ENCODE results near the gene BRAP. TPM values are rescaled to one million over a fixed set of nuclear protein-coding genes. Genes with fewer than 3 reads are reported as not detected.

The BRAP gene
- total RNA-seq, 2 experiments from 2014 or later, result 22.4 to 25.8 TPM

DNA sequence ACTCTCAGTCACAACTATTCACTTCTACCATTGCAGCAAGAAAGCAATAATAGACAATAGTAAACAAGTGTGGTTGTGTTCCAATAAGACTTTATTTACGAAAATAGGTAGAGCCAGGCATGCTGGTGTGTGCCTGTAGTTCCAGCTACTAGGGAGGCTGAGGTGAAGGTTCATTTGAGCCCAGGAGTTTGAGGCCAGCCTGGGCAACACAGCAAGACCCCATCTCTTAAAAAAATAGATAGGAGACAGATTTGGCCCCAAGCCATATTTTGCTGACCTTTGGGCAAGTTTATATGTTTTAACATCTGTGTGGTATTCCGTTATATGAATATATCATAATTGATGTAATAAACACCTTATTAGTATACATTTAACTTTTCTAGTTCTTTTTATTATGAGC is 14.2 kb upstream of the BRAP start:
- ChIA-PET CTCF (no interaction called here), POLR2A (interaction anchor here (0.6 kb wide), 2 partner anchors 19 to 1576 kb away, joined by 3 to 6 read pairs; partner anchors contain the start of gene IFT81)
- no peaks in the 10 kb centered on the region for H3K27me3 Mint-ChIP-seq
- ATAC-seq (ENCODE audit: poor library complexity) (no peak), DNase-seq (no peak)
- H3K4me1 ChIP-seq (ENCODE audit: insufficient read depth, low read length), result no peaks in the 10 kb centered on the region
- H3K36me3 Mint-ChIP-seq (ENCODE audit: low read depth), result peaks cover 73% of the 10 kb centered on the region
- H3K4me3 Mint-ChIP-seq, result no peak overlapping the region
- H3K4me1 Mint-ChIP-seq (ENCODE audit: low read depth), result no peaks in the 10 kb centered on the region
- H3K9me3 Mint-ChIP-seq, result no peaks in the 10 kb centered on the region
- no peak overlapping the region for H3K27ac Mint-ChIP-seq
- no peaks in the 10 kb centered on the region for H3K9me3 ChIP-seq (ENCODE audit: control insufficient read depth in 1 of 2, insufficient read depth in 1 of 2, low read length in 2 of 2)
- H3K4me3 ChIP-seq (ENCODE audit: low read length), result no peak overlapping the region
- H3K27me3 ChIP-seq (ENCODE audit: control insufficient read depth in 1 of 2, insufficient read depth in 2 of 2, low read length in 2 of 2), result no peaks in the 10 kb centered on the region
- H3K27ac ChIP-seq (ENCODE audit: low read depth in 1 of 2, low read length in 2 of 2), result no peak overlapping the region
- intact Hi-C loops (cut with DNase I, micrococcal nuclease), result no loop called here
- TF ChIP-seq, protein P1, sequence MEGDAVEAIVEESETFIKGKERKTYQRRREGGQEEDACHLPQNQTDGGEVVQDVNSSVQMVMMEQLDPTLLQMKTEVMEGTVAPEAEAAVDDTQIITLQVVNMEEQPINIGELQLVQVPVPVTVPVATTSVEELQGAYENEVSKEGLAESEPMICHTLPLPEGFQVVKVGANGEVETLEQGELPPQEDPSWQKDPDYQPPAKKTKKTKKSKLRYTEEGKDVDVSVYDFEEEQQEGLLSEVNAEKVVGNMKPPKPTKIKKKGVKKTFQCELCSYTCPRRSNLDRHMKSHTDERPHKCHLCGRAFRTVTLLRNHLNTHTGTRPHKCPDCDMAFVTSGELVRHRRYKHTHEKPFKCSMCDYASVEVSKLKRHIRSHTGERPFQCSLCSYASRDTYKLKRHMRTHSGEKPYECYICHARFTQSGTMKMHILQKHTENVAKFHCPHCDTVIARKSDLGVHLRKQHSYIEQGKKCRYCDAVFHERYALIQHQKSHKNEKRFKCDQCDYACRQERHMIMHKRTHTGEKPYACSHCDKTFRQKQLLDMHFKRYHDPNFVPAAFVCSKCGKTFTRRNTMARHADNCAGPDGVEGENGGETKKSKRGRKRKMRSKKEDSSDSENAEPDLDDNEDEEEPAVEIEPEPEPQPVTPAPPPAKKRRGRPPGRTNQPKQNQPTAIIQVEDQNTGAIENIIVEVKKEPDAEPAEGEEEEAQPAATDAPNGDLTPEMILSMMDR (IDR thresholded peaks at IDR 0.05), result no peak
- peaks cover 55% of the 10 kb centered on the region for H3K36me3 ChIP-seq (ENCODE audit: insufficient read depth, low read length)

DNA sequence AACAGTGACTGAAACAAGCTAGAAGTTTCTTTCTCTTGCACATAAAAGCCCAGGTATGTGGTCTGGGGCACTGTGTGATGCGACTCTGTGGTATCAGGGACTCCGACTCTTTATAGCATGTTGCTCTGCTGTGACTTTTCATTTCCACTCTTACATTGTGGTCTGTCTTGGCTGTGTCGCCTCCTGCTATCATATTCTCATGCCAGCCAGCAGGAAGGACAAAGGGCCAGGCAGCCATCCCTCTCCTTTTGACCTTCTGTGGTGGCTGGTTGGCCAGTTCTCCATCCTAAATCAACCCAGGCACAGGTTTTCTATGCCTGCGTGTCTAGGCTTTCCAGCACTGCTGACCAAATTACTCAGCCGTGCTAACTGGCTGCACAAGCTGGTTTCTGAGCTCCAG is 8.1 kb upstream of the BRAP start:
- H3K27me3 ChIP-seq (ENCODE audit: control insufficient read depth in 1 of 2, insufficient read depth in 2 of 2, low read length in 2 of 2), result no peaks in the 10 kb centered on the region
- Mint-ChIP-seq H3K27me3 (no peaks in the 10 kb centered on the region), H3K27ac (no peak overlapping the region), H3K4me3 (no peak overlapping the region), H3K36me3 (ENCODE audit: low read depth) (peaks cover 52% of the 10 kb centered on the region), H3K4me1 (ENCODE audit: low read depth) (no peaks in the 10 kb centered on the region), H3K9me3 (no peaks in the 10 kb centered on the region)
- peaks cover 44% of the 10 kb centered on the region for H3K36me3 ChIP-seq (ENCODE audit: insufficient read depth, low read length)
- H3K4me3 ChIP-seq (ENCODE audit: low read length), result no peak overlapping the region
- no peaks in the 10 kb centered on the region for H3K9me3 ChIP-seq (ENCODE audit: control insufficient read depth in 1 of 2, insufficient read depth in 1 of 2, low read length in 2 of 2)
- POLR2A ChIA-PET, result no interaction called here
- CTCF ChIA-PET, result no interaction called here
- DNase-seq (no peak), ATAC-seq (ENCODE audit: poor library complexity) (no peak)
- H3K4me1 ChIP-seq (ENCODE audit: insufficient read depth, low read length), result no peaks in the 10 kb centered on the region
- intact Hi-C loops (cut with DNase I, micrococcal nuclease), result no loop called here
- H3K27ac ChIP-seq (ENCODE audit: low read depth in 1 of 2, low read length in 2 of 2), result no peak overlapping the region
- TF ChIP-seq, protein P1 (IDR thresholded peaks at IDR 0.05), result no peak

GRCh38 chr12:111692575-111693210 is 6.9 kb upstream of the BRAP start:
- H3K27me3 Mint-ChIP-seq, result no peaks in the 10 kb centered on the region
- intact Hi-C loops (cut with DNase I, micrococcal nuclease), result no loop called here
- H3K4me3 Mint-ChIP-seq, result no peak overlapping the region
- peaks cover 39% of the 10 kb centered on the region for H3K36me3 ChIP-seq (ENCODE audit: insufficient read depth, low read length)
- TF ChIP-seq, protein P1 (IDR thresholded peaks at IDR 0.05), result no peak
- H3K27ac Mint-ChIP-seq, result no peak overlapping the region
- H3K36me3 Mint-ChIP-seq (ENCODE audit: low read depth), result peaks cover 43% of the 10 kb centered on the region
- no peak for ATAC-seq (ENCODE audit: poor library complexity)
- DNase-seq, result no peak
- no peaks in the 10 kb centered on the region for H3K27me3 ChIP-seq (ENCODE audit: control insufficient read depth in 1 of 2, insufficient read depth in 2 of 2, low read length in 2 of 2)
- H3K4me1 ChIP-seq (ENCODE audit: insufficient read depth, low read length), result no peaks in the 10 kb centered on the region
- H3K4me1 Mint-ChIP-seq (ENCODE audit: low read depth), result no peaks in the 10 kb centered on the region
- no peaks in the 10 kb centered on the region for H3K9me3 ChIP-seq (ENCODE audit: control insufficient read depth in 1 of 2, insufficient read depth in 1 of 2, low read length in 2 of 2)
- POLR2A ChIA-PET, result no interaction called here
- H3K9me3 Mint-ChIP-seq, result no peaks in the 10 kb centered on the region
- no peak overlapping the region for H3K27ac ChIP-seq (ENCODE audit: low read depth in 1 of 2, low read length in 2 of 2)
- no peak overlapping the region for H3K4me3 ChIP-seq (ENCODE audit: low read length)
- CTCF ChIA-PET, result no interaction called here
